ENCODE results near the gene DPP3.

DNA sequence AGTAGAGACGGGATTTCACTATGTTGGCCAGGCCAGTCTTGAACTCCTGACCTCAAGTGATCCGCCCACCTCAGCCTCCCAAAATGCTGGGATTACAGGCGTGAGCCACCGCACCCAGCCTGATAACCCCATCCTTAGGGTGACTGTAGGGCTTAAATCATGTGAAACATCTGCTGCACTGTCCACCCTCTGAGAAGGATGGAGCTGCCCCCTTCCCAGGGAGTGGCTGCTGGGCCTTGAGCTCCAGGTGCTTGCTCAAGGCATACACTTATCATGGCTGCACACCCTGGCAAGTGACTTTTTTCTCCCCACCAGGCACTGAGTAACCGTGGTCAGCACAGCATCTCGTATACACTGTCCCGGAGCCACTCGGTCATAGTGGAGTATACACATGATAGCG, 8.2 kb upstream of the DPP3 start:
- TF ChIP-seq, protein P1, sequence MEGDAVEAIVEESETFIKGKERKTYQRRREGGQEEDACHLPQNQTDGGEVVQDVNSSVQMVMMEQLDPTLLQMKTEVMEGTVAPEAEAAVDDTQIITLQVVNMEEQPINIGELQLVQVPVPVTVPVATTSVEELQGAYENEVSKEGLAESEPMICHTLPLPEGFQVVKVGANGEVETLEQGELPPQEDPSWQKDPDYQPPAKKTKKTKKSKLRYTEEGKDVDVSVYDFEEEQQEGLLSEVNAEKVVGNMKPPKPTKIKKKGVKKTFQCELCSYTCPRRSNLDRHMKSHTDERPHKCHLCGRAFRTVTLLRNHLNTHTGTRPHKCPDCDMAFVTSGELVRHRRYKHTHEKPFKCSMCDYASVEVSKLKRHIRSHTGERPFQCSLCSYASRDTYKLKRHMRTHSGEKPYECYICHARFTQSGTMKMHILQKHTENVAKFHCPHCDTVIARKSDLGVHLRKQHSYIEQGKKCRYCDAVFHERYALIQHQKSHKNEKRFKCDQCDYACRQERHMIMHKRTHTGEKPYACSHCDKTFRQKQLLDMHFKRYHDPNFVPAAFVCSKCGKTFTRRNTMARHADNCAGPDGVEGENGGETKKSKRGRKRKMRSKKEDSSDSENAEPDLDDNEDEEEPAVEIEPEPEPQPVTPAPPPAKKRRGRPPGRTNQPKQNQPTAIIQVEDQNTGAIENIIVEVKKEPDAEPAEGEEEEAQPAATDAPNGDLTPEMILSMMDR (conservative IDR thresholded peaks at IDR 0.05; ENCODE audit: low read depth, low read length): no peak
- no peak for TF ChIP-seq EZH2 (IDR thresholded peaks at IDR 0.05; ENCODE audit: borderline replicate concordance, low read depth, low read length, poor library complexity, severe bottlenecking)
